PC-3 (cell line): ENCODE measurements around the gene CEACAM21.

Experiments used
- CTCF ChIP-seq: fragments of 300-600 bp; sonication (generic); conservative IDR thresholded peaks from 2 replicates; pipeline ENCODE4 v1.5.1; 2017; ENCODE audit warnings: antibody characterized with exemption, low read depth, mild to moderate bottlenecking, low read length
- EZH2 ChIP-seq: fragments of 300-600 bp; sonication (generic); IDR thresholded peaks from one replicate; pipeline ENCODE4 v1.6.1; 2017; ENCODE audit warnings: antibody characterized with exemption, mild to moderate bottlenecking, low read length; ENCODE audit not compliant: unreplicated experiment
- EZH2phosphoT487 ChIP-seq: fragments of 300-600 bp; sonication (generic); IDR thresholded peaks from 2 replicates; pipeline ENCODE4 v1.6.1; 2018; ENCODE audit warnings: mild to moderate bottlenecking, antibody characterized with exemption, low read length, borderline replicate concordance

- TF ChIP-seq CTCF (no peak), EZH2 (no peak), EZH2phosphoT487 (no peak)
These were observed 33.3 kb upstream of the CEACAM21 start for GRCh38 chr19:41542622-41543021.
